HG03095 (cell line): ENCODE results near the gene CIDEB.
A peak's percentile ranks its signal among the peaks of the same experiment; 100 is the strongest.

Experiments
- ATAC-seq: cut with Tn5 transposase; IDR thresholded peaks from one replicate; pipeline ENCODE4 v1.9.1; 2021; ENCODE audit warnings: moderate library complexity; ENCODE audit not compliant: unreplicated experiment

The CIDEB gene

DNA sequence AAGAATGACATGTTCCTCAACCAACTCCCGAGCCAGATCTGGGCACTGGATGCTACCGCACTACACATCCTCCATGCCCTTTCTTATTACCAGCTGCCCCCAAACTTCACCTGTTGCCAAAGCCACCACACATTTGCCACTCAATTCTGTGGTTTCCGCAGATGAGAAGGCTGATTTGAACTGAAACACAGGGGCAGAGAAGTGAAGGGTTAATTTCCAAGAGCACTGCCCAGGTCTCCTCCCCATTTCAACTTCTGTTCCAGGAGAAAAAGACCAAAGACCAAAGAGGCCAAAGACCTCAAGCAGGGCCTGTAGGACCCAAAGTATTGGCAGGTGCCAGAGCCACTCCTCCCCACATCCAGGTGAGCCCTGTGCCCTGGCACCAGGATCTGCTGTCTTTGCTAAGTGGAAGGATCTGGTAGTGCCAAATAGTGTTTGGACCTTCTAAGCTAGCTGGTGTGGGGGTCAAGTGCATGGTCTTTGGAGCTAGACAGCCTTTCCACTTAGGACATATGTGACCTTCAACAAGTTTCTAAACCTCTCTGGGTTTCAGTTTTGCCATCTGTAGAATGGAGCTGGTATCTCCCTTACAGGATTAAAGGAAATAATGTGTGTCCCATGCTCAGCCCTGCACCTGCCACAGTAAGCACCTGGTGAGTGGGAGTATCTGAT is 16.2 kb downstream of the CIDEB start:
- ATAC-seq, result no peak

- no peak for ATAC-seq
Observed at GRCh38 chr14:24290746-24291145, 17.0 kb downstream of the CIDEB start.

GRCh38 chr14:24289649-24290280 is 18.0 kb downstream of the CIDEB start:
- no peak for ATAC-seq

DNA sequence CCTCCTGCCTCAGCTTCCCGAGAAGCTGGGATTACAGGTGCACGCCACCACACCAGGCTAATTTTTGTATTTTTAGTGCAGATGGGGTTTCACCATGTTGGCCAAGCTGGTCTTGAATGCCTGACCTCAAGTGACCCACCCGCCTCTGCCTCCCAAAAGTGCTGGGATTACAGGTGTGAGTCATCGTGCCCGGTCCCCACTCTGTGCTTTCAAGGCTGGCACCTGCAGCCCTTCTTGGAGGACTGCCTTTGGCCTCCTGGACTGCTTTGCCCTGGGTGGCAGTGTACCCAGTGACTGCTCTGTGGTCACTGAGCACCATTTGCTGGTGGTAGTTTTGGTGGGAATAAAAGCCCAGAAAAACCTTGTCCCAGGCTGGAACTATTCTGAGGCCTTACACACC is 20.8 kb downstream of the CIDEB start:
- no peak for ATAC-seq

DNA sequence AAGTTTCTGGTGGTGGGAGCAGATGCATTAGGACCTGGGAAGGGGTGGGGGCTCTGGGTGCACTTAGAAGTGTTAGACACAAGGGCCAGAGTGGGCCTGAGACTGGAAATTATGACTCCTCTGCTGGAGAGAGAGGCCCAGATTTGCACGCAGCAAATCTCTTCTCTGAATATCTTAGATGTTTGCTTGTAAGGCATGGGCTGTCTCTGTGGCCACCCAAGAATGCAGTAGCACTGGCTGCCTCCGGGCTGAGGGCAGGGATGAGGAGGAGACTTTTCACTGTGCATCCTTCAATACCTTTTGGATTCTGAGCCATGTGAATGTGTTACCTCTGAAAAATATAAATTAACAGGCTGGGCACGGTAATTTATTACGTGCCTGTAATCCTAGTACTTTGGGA is 22.4 kb downstream of the CIDEB start:
- ATAC-seq, result no peak

DNA sequence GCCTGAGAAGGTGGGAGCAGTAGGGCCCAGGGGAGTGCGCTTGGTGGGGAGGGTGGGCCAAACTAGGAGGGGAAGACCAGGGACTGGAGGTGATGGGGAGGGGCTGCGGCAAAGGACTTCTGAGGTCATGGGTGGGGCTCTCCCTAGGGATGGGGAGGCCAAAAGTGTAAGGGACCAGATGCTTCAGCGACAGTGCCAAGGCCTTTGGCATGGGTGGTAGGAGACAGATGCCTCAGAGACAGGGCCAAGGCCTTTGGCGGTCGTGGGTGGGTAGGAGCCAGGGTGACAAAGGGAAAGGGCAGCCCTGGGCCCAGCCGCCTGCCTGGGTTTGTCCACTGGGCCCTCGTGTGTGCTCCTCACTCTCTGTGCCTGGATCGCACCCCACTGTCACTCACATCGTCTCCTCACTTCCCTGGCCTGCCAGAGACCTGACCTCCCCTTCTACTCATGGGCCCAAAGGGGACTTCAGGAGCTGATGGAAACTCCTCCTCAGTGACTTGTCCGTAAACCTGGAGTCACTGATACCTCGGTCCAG is 23.2 kb downstream of the CIDEB start:
- ATAC-seq, result no peak

DNA sequence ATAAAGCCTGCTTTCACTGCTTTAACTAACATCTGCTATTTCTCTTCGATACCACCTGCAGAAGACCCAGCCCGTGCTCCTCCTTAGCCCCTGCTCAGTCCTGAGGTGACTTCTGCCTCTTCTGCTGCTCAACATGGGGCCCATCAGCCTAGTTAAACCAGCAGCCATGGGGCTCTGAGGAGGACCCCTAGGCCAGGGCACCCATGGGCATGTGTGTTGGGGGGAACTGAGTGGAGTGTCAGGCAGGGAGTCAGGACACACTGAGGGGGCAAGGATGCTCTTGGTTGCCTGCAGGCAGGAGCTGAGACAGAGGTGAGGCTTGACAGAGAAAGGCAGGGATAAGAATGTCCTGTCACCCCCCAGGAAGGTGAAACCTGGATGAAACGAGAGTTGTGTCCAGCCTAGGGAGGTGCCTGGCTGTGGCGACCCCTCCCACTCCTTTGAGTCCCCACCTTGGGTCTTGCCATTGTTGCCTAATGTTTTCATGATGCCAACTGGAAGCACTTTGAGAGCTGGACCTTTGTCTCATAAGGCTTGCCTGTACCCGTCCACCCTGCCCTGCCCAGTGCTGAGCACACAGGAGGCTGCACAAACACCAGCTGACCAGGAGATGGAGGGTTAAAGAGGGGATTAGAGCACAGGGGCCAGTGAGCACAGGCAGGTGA is 23.8 kb downstream of the CIDEB start:
- no peak for ATAC-seq

GRCh38 chr14:24282736-24283135 is 25.0 kb downstream of the CIDEB start:
- ATAC-seq, result no peak

GRCh38 chr14:24281636-24282035 is 26.1 kb downstream of the CIDEB start:
- no peak for ATAC-seq

GRCh38 chr14:24280797-24281460 is 26.8 kb downstream of the CIDEB start:
- no peak for ATAC-seq

GRCh38 chr14:24279301-24280186 is 28.2 kb downstream of the CIDEB start:
- ATAC-seq, result no peak

- no peak for ATAC-seq
Observed at GRCh38 chr14:24278424-24278823, 29.4 kb downstream of the CIDEB start.

DNA sequence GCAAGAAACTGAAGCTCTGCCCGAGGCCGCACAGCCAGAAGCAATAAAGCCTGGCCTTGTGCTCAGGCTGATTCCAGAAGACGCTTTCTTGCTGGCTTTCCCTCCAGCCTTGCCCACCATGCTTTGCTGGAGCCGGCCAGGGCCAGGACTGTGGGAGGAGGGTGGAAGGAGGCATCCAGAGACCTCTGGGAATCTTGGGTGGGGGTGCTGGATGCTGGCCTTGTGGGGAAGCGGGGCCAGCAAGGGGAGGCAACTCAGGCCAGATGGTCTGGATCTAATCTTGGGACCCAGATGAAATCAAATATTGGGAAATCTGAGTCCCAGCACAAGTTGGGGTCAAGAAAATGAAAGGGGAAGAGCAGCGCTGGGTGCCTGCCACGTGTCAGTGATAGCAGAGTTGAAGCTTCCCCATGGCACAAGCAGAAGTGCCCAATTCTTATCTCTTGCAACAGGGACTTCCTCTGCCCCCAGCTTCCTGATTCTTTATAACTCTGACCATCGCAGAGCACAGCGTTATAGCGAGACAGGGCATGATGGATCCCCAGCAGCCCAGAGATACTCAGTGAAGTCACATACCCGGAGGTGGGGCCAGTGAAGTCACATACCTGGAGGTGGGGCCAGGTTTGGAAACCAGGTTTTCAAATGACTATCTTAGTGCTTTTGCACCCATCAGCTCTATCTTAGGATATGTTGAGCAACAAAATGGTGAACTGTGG is 30.0 kb downstream of the CIDEB start:
- no peak for ATAC-seq

GRCh38 chr14:24277071-24277470 is 30.7 kb downstream of the CIDEB start:
- ATAC-seq, result no peak

DNA sequence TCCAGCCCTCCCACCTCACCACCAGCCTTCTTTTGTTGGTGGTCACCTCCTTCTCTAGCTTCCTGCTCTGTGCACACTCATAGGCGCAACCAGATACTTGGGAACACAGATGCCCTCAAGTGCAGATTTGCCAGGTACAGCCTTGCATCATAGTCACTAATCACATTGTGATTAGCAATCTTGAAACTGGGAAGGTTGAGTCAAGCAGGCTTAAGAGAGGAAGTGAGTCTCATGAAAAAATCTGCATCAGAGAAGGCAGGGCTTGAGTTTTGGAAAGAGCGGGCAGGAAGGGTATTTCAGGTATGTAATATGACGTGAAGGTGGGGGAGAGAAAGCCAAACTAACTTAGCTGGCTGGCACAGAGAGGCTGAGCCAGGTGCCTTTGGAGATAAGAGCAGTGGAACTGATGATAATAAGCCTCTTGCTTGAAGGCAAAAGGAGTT is 33.7 kb downstream of the CIDEB start:
- ATAC-seq, result peak; percentile 47

DNA sequence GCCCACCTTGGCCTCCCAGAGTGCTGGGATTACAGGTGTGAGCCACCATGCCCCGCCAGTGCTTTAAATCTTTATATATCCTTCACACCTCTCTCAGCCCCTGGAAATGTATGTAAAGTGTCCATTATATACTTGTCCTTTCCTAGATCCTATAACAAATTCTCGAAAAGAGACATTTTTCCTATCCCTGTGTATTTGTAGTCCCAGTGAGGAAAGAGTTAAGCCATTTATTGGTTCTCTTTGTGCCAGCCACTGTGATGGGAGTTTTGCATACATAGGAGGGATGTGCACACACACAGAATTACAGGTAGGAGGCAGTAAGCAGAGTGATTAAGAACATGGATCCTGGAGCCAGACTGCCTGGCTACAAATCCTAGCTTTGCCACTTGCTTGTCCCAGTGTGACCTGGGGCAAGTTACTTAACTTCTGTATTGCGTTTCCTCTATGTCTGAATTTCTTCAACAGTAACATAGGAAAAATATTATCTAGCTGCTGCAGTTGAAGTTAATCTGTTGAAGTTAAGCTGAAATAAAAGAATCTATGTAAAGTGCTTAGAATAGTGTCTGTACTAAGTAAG is 34.3 kb downstream of the CIDEB start:
- ATAC-seq, result no peak

DNA sequence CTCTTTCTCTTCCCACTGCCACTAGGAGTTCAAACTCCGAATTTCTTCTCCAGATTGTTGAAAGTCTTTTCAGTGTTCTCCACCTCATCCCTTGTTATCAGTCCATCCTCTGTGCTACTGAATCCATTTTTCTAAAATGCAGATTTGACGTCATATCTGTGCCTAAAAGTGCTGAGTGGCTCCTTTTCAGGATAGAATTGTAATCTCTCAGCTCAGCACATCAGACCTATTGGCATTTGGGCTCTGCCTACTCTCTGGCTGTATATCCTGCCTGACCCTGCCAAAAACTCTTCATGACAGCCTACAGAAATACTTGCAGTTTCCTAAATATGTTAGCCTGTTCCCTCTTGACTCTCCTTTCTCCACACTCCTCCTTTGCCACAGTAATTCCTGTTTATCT is 35.3 kb downstream of the CIDEB start:
- no peak for ATAC-seq

DNA sequence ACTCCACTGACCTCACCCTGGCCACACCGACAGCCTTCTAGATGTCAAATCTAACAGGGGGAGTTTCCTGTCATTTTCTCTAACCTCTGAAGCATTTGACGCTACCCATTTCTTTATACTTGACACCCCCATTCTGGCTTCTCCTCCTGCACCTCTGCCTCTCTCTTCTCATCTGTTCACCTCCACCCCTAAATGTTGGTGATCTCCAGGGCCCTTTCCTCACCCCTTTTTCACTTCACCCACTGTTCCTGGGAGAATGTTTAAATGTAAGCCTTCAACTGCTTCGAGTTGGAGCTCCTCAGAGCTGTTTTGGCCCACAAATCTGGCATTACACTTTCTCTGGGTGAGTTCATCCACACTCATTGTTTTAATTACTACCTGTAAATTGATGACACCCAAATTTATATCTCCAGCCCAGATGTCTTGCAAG is 35.9 kb downstream of the CIDEB start:
- no peak for ATAC-seq

DNA sequence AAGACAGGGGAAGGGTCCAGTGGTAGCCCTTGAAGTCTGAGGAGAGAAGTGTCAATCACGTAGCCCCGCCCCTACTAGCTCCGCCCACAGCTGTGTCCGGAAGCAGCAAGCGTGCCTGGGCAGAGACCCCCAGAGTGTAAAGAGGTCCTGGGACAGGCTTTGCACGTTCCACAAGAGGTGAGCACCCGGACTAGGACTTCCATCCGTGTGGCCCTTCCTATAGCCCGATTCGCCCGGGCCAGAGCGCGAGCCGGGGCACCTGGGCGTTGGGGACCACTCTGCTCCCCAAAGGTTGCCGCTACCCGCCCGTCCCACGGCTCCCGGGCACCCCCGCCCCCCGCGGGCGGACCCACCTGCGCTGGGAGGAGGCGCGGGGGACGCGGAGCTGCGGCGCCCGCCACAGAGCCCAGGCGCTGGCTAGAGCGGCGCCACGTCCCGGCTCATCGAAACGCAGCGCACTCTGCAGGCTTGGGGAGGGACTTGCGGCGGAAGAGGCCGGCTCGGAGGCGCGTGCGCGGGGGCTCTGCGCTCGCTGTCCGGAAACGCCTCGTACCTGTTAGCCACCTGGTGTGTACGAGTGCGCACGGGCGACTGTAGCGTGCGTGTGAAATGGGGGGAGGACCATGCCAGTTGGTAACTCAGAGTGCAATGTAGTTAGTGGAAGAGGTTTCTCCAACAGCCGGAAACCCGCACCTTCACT is 36.5 kb downstream of the CIDEB start, which contains the start of gene RABGGTA:
Gene RABGGTA (minus strand): TSS at position 464 of the 700 bp plus-strand sequence. CDS start 482 bp downstream, outside the sequence.
- ATAC-seq, result peak; percentile 76
